ENCODE measurements around the gene DSC1.
A peak's percentile ranks its signal among the peaks of the same experiment; 100 is the strongest.
"Not testable (repeated sequence)": the region's sequence is repeated elsewhere in the genome, so short reads cannot be mapped to it uniquely, and the experiment has no call there.

DSC1 gene

DNA sequence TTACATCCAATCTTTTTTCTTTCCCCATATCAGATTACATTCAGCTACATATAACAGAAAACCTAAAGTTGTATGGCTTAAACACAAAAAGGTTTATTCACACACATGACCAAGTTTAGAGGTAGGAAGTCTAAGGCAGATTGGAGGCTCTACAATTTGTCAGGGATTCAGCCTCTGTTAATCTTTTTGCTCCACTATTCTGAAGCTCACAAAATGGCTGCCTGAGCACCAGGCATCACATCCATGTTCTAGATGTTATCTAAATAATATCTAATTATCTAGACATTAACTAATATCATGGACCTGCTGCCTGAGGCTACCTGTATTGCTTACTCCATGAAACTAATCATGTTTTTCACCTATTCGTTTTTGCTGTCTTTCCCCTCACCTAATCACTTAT is 36.8 kb downstream of the DSC1 start:
- H3K27ac ChIP-seq, result no peak overlapping the region
- TF ChIP-seq, protein P1, sequence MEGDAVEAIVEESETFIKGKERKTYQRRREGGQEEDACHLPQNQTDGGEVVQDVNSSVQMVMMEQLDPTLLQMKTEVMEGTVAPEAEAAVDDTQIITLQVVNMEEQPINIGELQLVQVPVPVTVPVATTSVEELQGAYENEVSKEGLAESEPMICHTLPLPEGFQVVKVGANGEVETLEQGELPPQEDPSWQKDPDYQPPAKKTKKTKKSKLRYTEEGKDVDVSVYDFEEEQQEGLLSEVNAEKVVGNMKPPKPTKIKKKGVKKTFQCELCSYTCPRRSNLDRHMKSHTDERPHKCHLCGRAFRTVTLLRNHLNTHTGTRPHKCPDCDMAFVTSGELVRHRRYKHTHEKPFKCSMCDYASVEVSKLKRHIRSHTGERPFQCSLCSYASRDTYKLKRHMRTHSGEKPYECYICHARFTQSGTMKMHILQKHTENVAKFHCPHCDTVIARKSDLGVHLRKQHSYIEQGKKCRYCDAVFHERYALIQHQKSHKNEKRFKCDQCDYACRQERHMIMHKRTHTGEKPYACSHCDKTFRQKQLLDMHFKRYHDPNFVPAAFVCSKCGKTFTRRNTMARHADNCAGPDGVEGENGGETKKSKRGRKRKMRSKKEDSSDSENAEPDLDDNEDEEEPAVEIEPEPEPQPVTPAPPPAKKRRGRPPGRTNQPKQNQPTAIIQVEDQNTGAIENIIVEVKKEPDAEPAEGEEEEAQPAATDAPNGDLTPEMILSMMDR (conservative IDR thresholded peaks at IDR 0.05), result no peak

DNA sequence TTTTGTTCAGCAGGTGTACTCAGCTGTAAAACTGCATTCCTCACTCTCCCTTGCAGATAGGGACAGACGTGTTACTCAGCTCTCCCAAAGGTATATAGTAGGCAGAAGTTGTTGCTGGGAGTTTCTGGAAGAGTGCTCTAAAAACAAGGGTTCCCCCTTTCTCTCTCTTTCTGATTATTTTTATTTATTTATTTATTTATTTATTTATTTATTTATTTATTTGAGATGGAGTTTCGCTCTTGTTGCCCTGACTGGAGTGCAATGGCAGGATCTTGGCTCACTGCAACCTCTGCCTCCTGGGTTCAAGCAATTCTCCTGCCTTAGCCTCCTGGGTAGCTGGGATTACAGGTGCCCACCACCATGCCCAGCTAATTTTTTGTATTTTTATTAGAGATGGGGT is 39.5 kb downstream of the DSC1 start:
- not testable (repeated sequence) for H3K27ac ChIP-seq

DNA sequence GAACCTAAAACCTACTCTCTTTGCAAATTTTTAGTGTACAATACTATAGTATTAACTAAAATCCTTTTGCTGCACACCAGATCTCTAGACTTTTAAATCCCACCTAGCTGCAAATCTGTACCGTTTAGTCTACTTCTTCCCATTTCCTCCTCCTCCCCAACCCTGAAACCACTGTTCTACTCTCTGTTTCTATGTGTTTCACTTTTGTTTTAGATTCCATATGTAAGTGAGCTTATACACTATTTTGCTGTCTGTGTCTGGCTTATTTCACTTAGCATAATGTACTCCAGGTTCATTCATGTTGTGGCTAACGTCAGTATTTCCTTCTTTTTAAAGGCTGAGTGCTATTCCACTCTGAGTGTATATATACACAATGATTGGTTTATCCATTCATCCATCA is 42.1 kb downstream of the DSC1 start:
- no peak overlapping the region for H3K27ac ChIP-seq
- TF ChIP-seq, protein P1 (conservative IDR thresholded peaks at IDR 0.05), result no peak

DNA sequence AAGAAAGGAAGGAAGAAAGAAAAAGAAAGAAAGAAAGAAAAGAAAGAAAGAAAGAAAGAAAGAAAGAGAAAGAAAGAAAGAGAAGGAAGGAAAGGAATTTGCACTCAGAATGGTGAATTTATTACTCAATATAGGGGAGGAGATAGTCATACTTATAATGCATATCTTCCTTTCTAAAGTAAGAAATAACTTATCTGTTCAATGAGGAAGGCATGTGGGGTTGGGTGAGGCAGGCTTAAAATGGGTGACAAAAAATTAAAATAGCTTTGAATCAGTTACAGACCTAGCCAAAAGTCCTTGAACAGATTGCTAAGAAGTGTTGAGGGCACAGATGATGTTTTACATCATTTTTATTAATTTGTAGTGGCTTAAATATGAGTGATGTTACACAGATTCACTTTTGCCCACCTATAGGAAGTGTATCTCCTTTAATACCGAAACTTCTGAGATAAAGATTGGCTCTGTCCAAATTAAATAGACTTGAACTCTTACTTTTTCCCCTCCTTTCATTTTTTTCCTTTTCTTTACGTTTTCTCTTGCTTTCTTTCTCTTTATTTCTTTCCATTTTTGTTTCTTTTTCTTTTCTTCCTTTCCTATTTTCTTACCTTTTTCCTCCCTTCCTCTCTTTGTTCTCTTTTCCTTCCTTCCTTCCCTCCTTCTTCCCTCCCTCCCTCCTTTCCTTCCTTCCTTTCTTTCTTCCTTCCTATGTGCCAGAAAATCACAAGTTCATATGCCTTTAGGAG is 45.6 kb downstream of the DSC1 start:
- H3K27ac ChIP-seq, result no peak overlapping the region
- TF ChIP-seq, protein P1 (conservative IDR thresholded peaks at IDR 0.05), result no peak

DNA sequence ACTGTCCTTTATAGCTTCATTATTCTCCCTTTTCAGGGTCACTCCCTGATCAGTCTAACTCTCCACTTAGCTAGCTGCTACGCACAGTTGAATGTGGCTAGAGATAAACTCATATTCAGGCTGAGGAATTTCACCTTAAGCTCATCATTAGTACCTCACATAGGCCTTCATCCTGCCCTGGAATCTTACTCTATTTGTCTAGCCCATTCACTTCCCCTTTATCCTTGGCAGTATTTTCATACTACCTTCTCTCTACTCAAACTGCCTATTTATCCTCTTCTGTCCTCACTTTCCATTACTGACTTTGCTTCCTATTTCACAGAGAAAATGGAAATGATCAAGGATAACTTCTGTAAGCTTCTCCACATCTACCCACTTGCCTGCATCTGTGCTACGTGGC is 49.9 kb downstream of the DSC1 start:
- TF ChIP-seq, protein P1 (conservative IDR thresholded peaks at IDR 0.05), result no peak
- no peak overlapping the region for H3K27ac ChIP-seq

DNA sequence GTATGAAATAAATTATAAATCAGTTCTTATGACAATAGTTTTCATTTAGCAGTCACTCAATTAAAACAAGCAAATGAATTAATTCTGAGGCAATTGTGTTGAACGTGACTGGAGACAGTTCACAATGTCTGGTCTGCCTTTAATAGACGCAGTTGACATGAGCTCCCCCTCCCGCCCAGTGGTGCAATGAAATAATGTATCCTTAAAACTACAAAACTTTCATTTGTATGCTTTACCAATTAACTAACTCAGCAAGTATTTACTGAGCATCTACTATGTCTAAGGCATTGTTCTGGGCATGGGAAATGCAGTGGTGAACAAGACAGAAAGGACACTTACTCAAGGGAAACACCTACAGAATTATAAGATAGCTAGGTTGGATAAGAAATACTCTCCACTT is 56.9 kb downstream of the DSC1 start:
- TF ChIP-seq, protein P1 (conservative IDR thresholded peaks at IDR 0.05), result no peak
- no peak overlapping the region for H3K27ac ChIP-seq

DNA sequence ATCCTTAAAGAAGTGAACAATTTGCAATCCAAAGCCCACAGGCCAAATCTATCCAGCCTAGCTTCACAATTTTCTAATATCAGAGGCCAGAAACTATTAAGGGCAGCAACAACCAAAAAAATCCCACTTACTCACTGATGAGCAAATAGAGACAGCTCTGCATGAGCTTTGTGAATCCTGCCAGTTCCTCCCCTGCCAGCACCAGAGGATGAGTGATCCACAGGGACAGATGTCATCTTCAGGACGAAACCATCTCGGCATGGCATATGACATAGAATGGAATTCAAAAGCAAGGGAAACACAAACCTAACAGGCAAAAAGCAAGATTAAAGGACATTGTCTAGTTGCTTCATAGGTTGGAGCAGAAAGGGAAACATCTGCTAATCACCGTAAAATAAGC is 58.2 kb downstream of the DSC1 start:
- TF ChIP-seq, protein P1 (conservative IDR thresholded peaks at IDR 0.05), result no peak
- H3K27ac ChIP-seq, result no peak overlapping the region

DNA sequence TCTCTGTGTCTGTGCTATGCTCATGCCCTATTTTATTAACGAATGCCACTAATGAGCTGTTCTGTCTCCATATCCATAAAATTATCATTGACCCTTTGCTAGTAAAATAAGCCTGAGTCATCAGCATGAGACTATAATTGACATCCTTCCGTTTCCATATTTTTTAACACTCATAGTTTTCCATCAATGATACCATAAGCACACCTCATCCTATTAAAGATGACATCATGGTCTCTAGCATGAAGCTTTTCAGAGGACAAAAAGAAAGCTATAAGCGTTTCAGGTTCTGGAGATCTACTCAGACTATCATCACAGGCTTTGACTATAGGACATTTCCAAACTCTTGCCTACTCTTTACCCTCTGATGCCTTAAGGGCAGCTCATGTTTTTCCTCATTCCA is 59.2 kb downstream of the DSC1 start:
- peak overlapping the region; percentile 98; the same call in 1 of the 2 replicates for H3K27ac ChIP-seq
- TF ChIP-seq, protein P1 (conservative IDR thresholded peaks at IDR 0.05), result no peak

Data from VCaP (cell line).